Sigmoid colon (tissue), 7 donors: ENCODE data around the gene PAX2. TPM values are rescaled to one million over a fixed set of nuclear protein-coding genes. Genes with fewer than 3 reads are reported as not detected.
A peak's percentile ranks its signal among the peaks of the same experiment; 100 is the strongest.

ENCODE experiments used
- DNase-seq: peaks from one replicate; pipeline ENCODE4 v3.0.0-alpha.2; 2019
- H3K27ac ChIP-seq, 4 donors: fragments of 200-600 bp; sonication (generic); one replicate each; pipeline ENCODE4 v1.5.1; 2016 to 2019; ENCODE audit warnings: mild to moderate bottlenecking in 1 of 4
- H3K27me3 ChIP-seq, 3 donors: fragments of 200-600 bp; sonication (generic); one replicate each; pipeline ENCODE4 v1.5.1; 2019; ENCODE audit warnings: mild to moderate bottlenecking in 1 of 3
- H3K36me3 ChIP-seq, 4 donors: fragments of 200-600 bp; sonication (generic); one replicate each; pipeline ENCODE4 v1.5.1; 2016 to 2019
- H3K4me1 ChIP-seq, 4 donors: fragments of 200-600 bp; sonication (generic); one replicate each; pipeline ENCODE4 v1.5.1; 2017 to 2019
- H3K4me3 ChIP-seq, 4 donors: fragments of 200-600 bp; sonication (generic); one replicate each; pipeline ENCODE4 v1.5.1; 2017 to 2019; ENCODE audit warnings: mild to moderate bottlenecking in 2 of 4, moderate library complexity in 1 of 4
- H3K9me3 ChIP-seq, 4 donors: fragments of 200-600 bp in 3 of 4; sonication (generic) in 3 of 4; one replicate each; pipeline versions ENCODE4 v1.5.1 to v1.6.1; 2013 to 2019
- EP300 ChIP-seq, 4 donors: sonication (generic); formaldehyde crosslinking; IDR thresholded peaks; one replicate each; pipeline ENCODE4 v1.6.1; 2017; ENCODE audit warnings: antibody characterized with exemption in 4 of 4
- POLR2A ChIP-seq, 2 donors: fragments of 450-650 bp; IDR thresholded peaks; one replicate each; pipeline ENCODE4 v1.6.1; 2016; ENCODE audit warnings: antibody characterized with exemption in 2 of 2, mild to moderate bottlenecking in 2 of 2, moderate library complexity in 2 of 2
- POLR2AphosphoS5 ChIP-seq, 4 donors: sonication (generic); formaldehyde crosslinking; IDR thresholded peaks; one replicate each; pipeline ENCODE4 v1.6.1; 2017; ENCODE audit warnings: antibody characterized with exemption in 4 of 4
- WGBS, 2 donors: extraction: QIAGEN DNeasy Blood & Tissue Kit; methylation state at CpG; one replicate each; pipeline ENCODE4 v1.1.7; 2013; 5-methylcytosine and 5-hydroxymethylcytosine counted together
- intact Hi-C: fragments of 100-400 bp; cut with DNase I; formaldehyde crosslinking; loops from one replicate; pipeline ENCODE4 v1.15.1; 2023
- polyA plus RNA-seq, 3 donors: library from polyadenylated mRNA; stranded (reverse); fragments of 200-250 nt; gene quantifications; one replicate each; pipeline ENCODE4 v1.2.3, GENCODE V29; 2013
- total RNA-seq, 4 donors: library from RNA; depleted of rRNA; stranded (reverse); fragments of >200 nt; gene quantifications; one replicate each; pipeline ENCODE4 v1.1.0, GENCODE V29; 2016
- TF ChIP-seq, protein P1 (sequence below), 4 experiments: fragments of 450-650 bp in 3 of 4; fragments of 200-600 bp in 1 of 4; IDR thresholded peaks; one replicate each; pipeline ENCODE4 v1.5.1; 2016 to 2019; ENCODE audit warnings: antibody characterized with exemption in 4 of 4, mild to moderate bottlenecking in 3 of 4, moderate library complexity in 2 of 4
- donor health status: healthy with polysubstance abuse.
- donor health status: Bipolar disorder and iron deficiency.
- donor health status: healthy.

Gene PAX2
- total and polyA plus RNA-seq, 7 donors, result not detected

DNA sequence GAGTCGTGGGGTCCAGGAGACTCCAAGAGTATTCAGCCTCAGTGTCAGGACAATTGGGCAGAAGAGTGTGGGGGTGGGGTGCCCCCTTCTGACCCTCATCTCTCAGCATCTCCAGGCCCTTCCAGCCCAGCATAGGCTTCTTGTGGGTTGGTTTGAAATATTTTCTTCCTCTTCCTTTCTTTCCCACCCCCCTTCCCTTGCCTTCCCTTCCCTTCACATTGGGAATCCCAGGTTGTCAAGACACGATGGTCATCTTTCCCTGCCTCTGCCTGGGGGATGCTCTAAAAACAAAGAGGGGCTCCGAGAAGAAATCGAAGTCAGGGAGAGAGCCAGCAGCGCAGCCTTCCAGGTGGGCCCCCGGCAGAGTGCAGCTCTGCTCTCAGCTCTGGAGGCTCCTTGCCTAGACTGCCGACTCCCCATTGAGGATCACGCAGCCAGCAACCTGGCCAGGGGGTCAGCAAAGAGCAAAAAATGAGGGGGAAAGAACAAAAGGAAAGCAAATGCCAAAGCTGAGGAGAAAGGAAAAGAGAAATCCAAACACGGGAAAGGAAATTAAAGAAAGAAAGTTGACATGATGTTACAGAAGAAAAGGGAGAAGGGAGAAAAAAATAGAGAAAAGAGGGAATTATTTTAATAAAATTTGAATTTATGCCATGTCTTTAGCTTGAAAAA, 1.5 kb downstream of the PAX2 start:
- intact Hi-C loops, result no loop called here
- peak; percentile 20 for DNase-seq
- peaks cover 79 to 100% (median 96%) of the 10 kb centered on the region in 3 donors for H3K27me3 ChIP-seq

DNA sequence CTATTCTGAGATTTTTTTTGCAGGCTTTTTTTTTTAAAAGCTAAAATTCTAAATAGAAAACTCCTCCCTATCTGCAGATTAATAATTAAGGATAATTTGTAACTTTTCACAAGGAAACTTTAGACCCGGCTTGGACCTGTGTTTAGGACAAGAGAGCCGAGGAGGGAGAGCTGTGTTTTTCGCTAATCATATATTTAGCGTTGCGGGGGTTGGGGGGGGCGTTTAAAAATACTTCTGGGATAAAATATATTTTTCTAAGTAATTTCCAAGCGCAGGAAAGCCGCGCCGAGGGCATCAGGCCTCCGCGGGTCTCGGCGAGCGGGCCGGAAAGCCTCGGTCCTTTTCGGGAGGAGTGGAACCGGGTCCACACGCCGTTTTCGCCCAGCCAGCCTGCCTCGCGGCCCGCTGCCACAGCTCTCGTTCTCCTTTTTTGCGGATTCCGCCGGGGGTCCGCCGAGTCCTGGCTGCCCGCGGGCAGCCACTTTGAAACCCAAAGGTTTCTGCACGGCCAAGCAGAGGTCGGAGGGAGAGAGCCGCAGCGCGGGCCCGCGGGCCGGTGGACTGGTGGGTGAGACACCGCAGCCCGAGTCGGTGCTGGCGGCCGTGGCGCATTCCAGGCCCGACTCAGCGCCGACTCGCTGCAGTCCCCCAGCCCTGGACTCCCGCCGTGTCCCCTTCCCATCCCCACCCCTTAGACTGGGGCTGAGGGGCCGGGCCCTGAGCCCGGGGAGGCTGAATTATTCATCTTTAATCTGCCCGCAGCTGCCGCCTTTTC, 2.3 kb downstream of the PAX2 start:
- Histone ChIP-seq H3K36me3 (no peaks in the 10 kb centered on the region), H3K27ac (no peak overlapping the region), H3K4me1 (peaks cover 0 to 59% (median 53%) of the 10 kb centered on the region in 4 donors), H3K4me3 (peak overlapping the region in 3 of 4 donors; percentile 1 to 36 (median 23)), H3K9me3 (no peaks in the 10 kb centered on the region), H3K27me3 (peaks cover 73 to 100% (median 97%) of the 10 kb centered on the region in 3 donors)
- intact Hi-C loops, result no loop called here
- TF ChIP-seq POLR2A (IDR thresholded peaks at IDR 0.05) (no peak), POLR2AphosphoS5 (IDR thresholded peaks at IDR 0.05) (no peak), EP300 (IDR thresholded peaks at IDR 0.05) (no peak)
- TF ChIP-seq, protein P1, sequence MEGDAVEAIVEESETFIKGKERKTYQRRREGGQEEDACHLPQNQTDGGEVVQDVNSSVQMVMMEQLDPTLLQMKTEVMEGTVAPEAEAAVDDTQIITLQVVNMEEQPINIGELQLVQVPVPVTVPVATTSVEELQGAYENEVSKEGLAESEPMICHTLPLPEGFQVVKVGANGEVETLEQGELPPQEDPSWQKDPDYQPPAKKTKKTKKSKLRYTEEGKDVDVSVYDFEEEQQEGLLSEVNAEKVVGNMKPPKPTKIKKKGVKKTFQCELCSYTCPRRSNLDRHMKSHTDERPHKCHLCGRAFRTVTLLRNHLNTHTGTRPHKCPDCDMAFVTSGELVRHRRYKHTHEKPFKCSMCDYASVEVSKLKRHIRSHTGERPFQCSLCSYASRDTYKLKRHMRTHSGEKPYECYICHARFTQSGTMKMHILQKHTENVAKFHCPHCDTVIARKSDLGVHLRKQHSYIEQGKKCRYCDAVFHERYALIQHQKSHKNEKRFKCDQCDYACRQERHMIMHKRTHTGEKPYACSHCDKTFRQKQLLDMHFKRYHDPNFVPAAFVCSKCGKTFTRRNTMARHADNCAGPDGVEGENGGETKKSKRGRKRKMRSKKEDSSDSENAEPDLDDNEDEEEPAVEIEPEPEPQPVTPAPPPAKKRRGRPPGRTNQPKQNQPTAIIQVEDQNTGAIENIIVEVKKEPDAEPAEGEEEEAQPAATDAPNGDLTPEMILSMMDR (IDR thresholded peaks at IDR 0.05), result no peak
- no peak for DNase-seq
- 3 to 6% methylated on average over 57 of the region's 57 CpGs for WGBS, 2 donors

More for the DNA sequence above, 1.5 kb downstream of the PAX2 start:
- Histone ChIP-seq H3K36me3 (no peaks in the 10 kb centered on the region), H3K4me3 (no peak overlapping the region), H3K9me3 (no peaks in the 10 kb centered on the region), H3K4me1 (peaks cover 0 to 65% (median 56%) of the 10 kb centered on the region in 4 donors), H3K27ac (no peak overlapping the region)
- 7 to 19% methylated on average over 9 of the region's 9 CpGs for WGBS, 2 donors
- no peak for TF ChIP-seq EP300 (IDR thresholded peaks at IDR 0.05)
- no peak for TF ChIP-seq POLR2AphosphoS5 (IDR thresholded peaks at IDR 0.05)
- TF ChIP-seq, protein P1 (IDR thresholded peaks at IDR 0.05), result no peak
- no peak for TF ChIP-seq POLR2A (IDR thresholded peaks at IDR 0.05)

DNA sequence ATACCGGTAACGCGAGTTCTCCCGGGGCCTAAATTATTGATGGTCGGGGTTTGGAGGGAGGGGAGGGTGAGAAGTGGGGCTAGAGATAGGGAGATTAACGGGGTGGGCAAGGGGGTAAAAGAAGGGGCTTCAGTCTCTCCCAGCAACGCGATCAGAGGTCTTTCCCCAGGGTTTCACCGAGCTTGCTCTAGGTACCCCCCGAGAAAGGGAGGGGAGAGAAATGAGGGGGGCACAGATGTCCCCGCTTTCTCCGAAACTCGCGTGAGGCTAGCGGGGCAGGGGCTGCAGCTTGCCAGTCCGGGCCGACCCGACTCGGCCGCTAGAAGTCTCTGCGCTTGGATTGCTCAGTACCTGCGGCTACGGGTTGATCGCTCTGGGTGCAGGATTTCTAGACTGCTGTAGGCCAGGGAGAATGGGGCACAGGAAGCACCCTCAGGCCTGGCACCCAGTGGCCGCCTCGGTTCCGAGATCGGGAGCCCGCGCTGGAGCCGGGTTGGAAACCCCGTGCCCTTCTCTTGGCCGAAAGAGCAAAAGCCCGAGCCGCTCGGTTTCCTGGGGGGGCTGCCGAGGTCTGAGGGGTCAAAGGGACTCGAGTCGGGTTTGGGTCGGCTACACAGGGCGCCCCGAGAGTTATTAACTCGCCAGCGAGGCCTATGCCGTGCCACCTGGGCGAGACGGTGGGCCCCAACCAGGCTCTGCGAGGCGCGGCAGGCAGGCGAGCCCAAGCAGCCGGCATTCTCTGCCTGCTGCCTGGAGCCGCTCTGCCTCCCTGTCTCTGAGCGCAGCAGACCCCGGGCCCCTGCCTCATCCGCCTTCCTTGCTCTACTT, 3.1 kb downstream of the PAX2 start:
- H3K4me1 ChIP-seq, result peaks cover 0 to 58% (median 51%) of the 10 kb centered on the region in 4 donors
- H3K9me3 ChIP-seq, result no peaks in the 10 kb centered on the region
- H3K4me3 ChIP-seq, result peak overlapping the region in 3 of 4 donors; percentile 1 to 36 (median 23)
- TF ChIP-seq EP300 (IDR thresholded peaks at IDR 0.05), result no peak
- no peak for TF ChIP-seq POLR2AphosphoS5 (IDR thresholded peaks at IDR 0.05)
- no peak for TF ChIP-seq POLR2A (IDR thresholded peaks at IDR 0.05)
- TF ChIP-seq, protein P1 (IDR thresholded peaks at IDR 0.05), result no peak
- H3K36me3 ChIP-seq, result no peaks in the 10 kb centered on the region
- no peak overlapping the region for H3K27ac ChIP-seq
- peaks cover 69 to 100% (median 96%) of the 10 kb centered on the region in 3 donors for H3K27me3 ChIP-seq
- intact Hi-C loops, result no loop called here
- 3 to 6% methylated on average over 56 of the region's 56 CpGs for WGBS, 2 donors
- DNase-seq, result peak; percentile 58

DNA sequence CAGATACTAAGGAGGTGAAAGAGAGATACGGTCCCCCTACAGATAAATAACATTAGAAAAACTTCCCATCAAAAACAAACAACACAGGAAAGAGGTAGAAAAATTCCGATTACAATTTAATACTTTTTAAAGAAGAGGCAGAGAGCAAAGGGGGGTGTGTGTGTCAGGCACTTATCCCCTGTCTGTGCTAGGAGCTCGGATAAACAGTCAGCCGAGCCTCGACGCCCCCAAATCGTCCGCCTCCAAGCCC, 3.6 kb downstream of the PAX2 start:
- intact Hi-C loops, result no loop called here
- Histone ChIP-seq H3K36me3 (no peaks in the 10 kb centered on the region), H3K9me3 (no peaks in the 10 kb centered on the region), H3K4me1 (peaks cover 0 to 53% (median 46%) of the 10 kb centered on the region in 4 donors), H3K27ac (no peak overlapping the region), H3K4me3 (no peak overlapping the region), H3K27me3 (peaks cover 65 to 100% (median 91%) of the 10 kb centered on the region in 3 donors)
- 10 to 17% methylated on average over 8 of the region's 8 CpGs for whole genome bisulfite sequencing, 2 donors
- no peak for DNase-seq
- no peak for TF ChIP-seq POLR2AphosphoS5 (IDR thresholded peaks at IDR 0.05)
